H9 (cell line): Measurements from ENCODE around the gene WDR81. TPM values are rescaled to one million over a fixed set of nuclear protein-coding genes. Genes with fewer than 3 reads are reported as not detected.

Experiments used
- DNase-seq: peaks from one replicate; pipeline ENCODE4 v3.0.0-alpha.2; 2017
- H2AFZ ChIP-seq: one replicate; pipeline ENCODE4 v1.6.1; 2013; ENCODE audit warnings: mild to moderate bottlenecking, low read length, control low read depth, moderate library complexity
- H2AK5ac ChIP-seq: 2 replicates; pipeline ENCODE4 v1.6.1; 2013; ENCODE audit warnings: low read length, control low read depth, mixed read lengths; ENCODE audit not compliant: insufficient read length
- H2BK120ac ChIP-seq: one replicate; pipeline ENCODE4 v1.6.1; 2013; ENCODE audit warnings: low read depth, mild to moderate bottlenecking, low read length, control low read depth, inconsistent platforms; ENCODE audit not compliant: poor library complexity, severe bottlenecking
- H2BK12ac ChIP-seq: 2 replicates; pipeline ENCODE4 v1.6.1; 2013; ENCODE audit warnings: low read length, control low read depth, mixed read lengths, low read depth; ENCODE audit not compliant: insufficient read length
- H2BK15ac ChIP-seq: 2 replicates; pipeline ENCODE4 v1.6.1; 2013; ENCODE audit warnings: low read depth, low read length, control low read depth
- H2BK20ac ChIP-seq: one replicate; pipeline ENCODE4 v1.6.1; 2013; ENCODE audit warnings: low read depth, mild to moderate bottlenecking, low read length, control low read depth, inconsistent platforms; ENCODE audit not compliant: poor library complexity, severe bottlenecking
- H2BK5ac ChIP-seq: 2 replicates; pipeline ENCODE4 v1.6.1; 2013; ENCODE audit warnings: low read length, control low read depth, mixed read lengths; ENCODE audit not compliant: insufficient read length
- H3K14ac ChIP-seq: 2 replicates; pipeline ENCODE4 v1.6.1; 2013; ENCODE audit warnings: low read length, control low read depth; ENCODE audit not compliant: insufficient read depth
- H3K18ac ChIP-seq: 2 replicates; pipeline ENCODE4 v1.6.1; 2013; ENCODE audit warnings: low read depth, mild to moderate bottlenecking, mixed read lengths, low read length, control low read depth; ENCODE audit not compliant: insufficient read length
- H3K23ac ChIP-seq: 2 replicates; pipeline ENCODE4 v1.6.1; 2013; ENCODE audit warnings: low read length, control low read depth, mixed read lengths, low read depth; ENCODE audit not compliant: insufficient read length
- H3K23me2 ChIP-seq: 2 replicates; pipeline ENCODE4 v1.6.1; 2013; ENCODE audit warnings: low read depth, mild to moderate bottlenecking, mixed read lengths, low read length, control low read depth; ENCODE audit not compliant: insufficient read length, poor library complexity, severe bottlenecking
- H3K27ac ChIP-seq: 2 replicates; pipeline ENCODE4 v1.5.1; 2013; ENCODE audit warnings: low read length, control low read depth, mixed read lengths, low read depth; ENCODE audit not compliant: insufficient read length
- H3K27me3 ChIP-seq: 2 replicates; pipeline ENCODE4 v1.6.1; 2013; ENCODE audit warnings: low read length, control low read depth, inconsistent platforms; ENCODE audit not compliant: insufficient read depth
- H3K4ac ChIP-seq: 2 replicates; pipeline ENCODE4 v1.6.1; 2013; ENCODE audit warnings: low read depth, mild to moderate bottlenecking, control low read depth, inconsistent platforms, low read length, moderate library complexity
- H3K4me1 ChIP-seq: 2 replicates; pipeline ENCODE4 v1.6.1; 2013; ENCODE audit warnings: low read length, control low read depth, inconsistent platforms; ENCODE audit not compliant: insufficient read depth
- H3K4me2 ChIP-seq: 2 replicates; pipeline ENCODE4 v1.6.1; 2013; ENCODE audit warnings: low read length, control low read depth, mixed read lengths; ENCODE audit not compliant: insufficient read length, insufficient read depth
- H3K56ac ChIP-seq: 2 replicates; pipeline ENCODE4 v1.6.1; 2013; ENCODE audit warnings: low read depth, mild to moderate bottlenecking, mixed read lengths, low read length, control low read depth; ENCODE audit not compliant: insufficient read length
- H3K79me1 ChIP-seq: 2 replicates; pipeline ENCODE4 v1.6.1; 2013; ENCODE audit warnings: low read depth, mild to moderate bottlenecking, moderate library complexity, low read length, control low read depth, inconsistent platforms; ENCODE audit not compliant: insufficient read depth, poor library complexity, severe bottlenecking
- H3K79me2 ChIP-seq: 2 replicates; pipeline ENCODE4 v1.6.1; 2013; ENCODE audit warnings: low read length, control low read depth, inconsistent platforms; ENCODE audit not compliant: insufficient read depth
- H3K9ac ChIP-seq: 2 replicates; pipeline ENCODE4 v1.6.1; 2013; ENCODE audit warnings: low read length, control low read depth, mixed read lengths; ENCODE audit not compliant: insufficient read length; ENCODE audit errors: extremely low read depth
- H3K9me3 ChIP-seq: one replicate; pipeline ENCODE4 v1.6.1; 2013; ENCODE audit warnings: low read depth, low read length, inconsistent platforms; ENCODE audit not compliant: control insufficient read depth
- H3T11ph ChIP-seq: one replicate; pipeline ENCODE4 v1.6.1; 2013; ENCODE audit warnings: mild to moderate bottlenecking, low read length, control low read depth, inconsistent platforms
- H4K20me1 ChIP-seq: one replicate; pipeline ENCODE4 v1.6.1; 2013; ENCODE audit not compliant: control insufficient read depth, insufficient read length, insufficient read depth
- H4K5ac ChIP-seq: 2 replicates; pipeline ENCODE4 v1.6.1; 2013; ENCODE audit warnings: low read depth, mild to moderate bottlenecking, mixed read lengths, low read length, control low read depth; ENCODE audit not compliant: insufficient read length
- H4K8ac ChIP-seq: replicated peaks from 2 replicates; pipeline ENCODE4 v1.6.1; 2013; ENCODE audit warnings: low read length, control low read depth, mixed read lengths, low read depth; ENCODE audit not compliant: insufficient read length
- H4K91ac ChIP-seq: 2 replicates; pipeline ENCODE4 v1.6.1; 2013; ENCODE audit warnings: low read depth, mild to moderate bottlenecking, moderate library complexity, mixed read lengths, low read length, control low read depth; ENCODE audit not compliant: insufficient read length
- H3K27ac Mint-ChIP-seq, 3 experiments: 2 replicates in 2 of 3; 3 replicates in 1 of 3; pipeline ENCODE4 v1.8.0; 2020 to 2021; ENCODE audit warnings: mixed read lengths in 3 of 3, mild to moderate bottlenecking in 1 of 3, moderate library complexity in 1 of 3
- H3K27me3 Mint-ChIP-seq: 2 replicates; pipeline ENCODE4 v1.8.0; 2021; ENCODE audit warnings: low read depth, mild to moderate bottlenecking, moderate library complexity, mixed read lengths
- H3K36me3 Mint-ChIP-seq, 3 experiments: 2 replicates in 2 of 3; 3 replicates in 1 of 3; pipeline ENCODE4 v1.8.0; 2020 to 2021; ENCODE audit warnings: low read depth in 3 of 3, mixed read lengths in 3 of 3; ENCODE audit not compliant: insufficient read depth in 1 of 3
- H3K4me1 Mint-ChIP-seq, 2 experiments: 2 replicates each; pipeline ENCODE4 v1.8.0; 2020; ENCODE audit warnings: mixed read lengths in 2 of 2
- H3K4me3 Mint-ChIP-seq, 2 experiments: 2 replicates in 1 of 2; 3 replicates in 1 of 2; pipeline ENCODE4 v1.8.0; 2020 to 2021; ENCODE audit warnings: mild to moderate bottlenecking in 2 of 2, mixed read lengths in 2 of 2, moderate library complexity in 1 of 2
- H3K9me3 Mint-ChIP-seq, 2 experiments: 2 replicates in 1 of 2; 3 replicates in 1 of 2; pipeline ENCODE4 v1.8.0; 2020; ENCODE audit warnings: mild to moderate bottlenecking in 2 of 2, mixed read lengths in 2 of 2, moderate library complexity in 1 of 2
- WGBS: extraction: QIAGEN DNeasy Blood & Tissue Kit; methylation state at CpG from one replicate; pipeline ENCODE4 v1.1.7; 2013; ENCODE audit warnings: missing lambda C conversion rate, low lambda C conversion rate, mixed read lengths; ENCODE audit not compliant: insufficient read length; ENCODE audit errors: extremely low coverage; 5-methylcytosine and 5-hydroxymethylcytosine counted together
- total RNA-seq: library from RNA; stranded (reverse); gene quantifications from 2 replicates; pipeline ENCODE4 v1.2.1, GENCODE V29; 2021
- TF ChIP-seq, protein P1 (sequence below): fragments of 200-600 bp; sonication (generic); conservative IDR thresholded peaks from 3 replicates; pipeline ENCODE4 v1.8.0; 2021; ENCODE audit warnings: antibody characterized with exemption, mild to moderate bottlenecking

WDR81 gene
- total RNA-seq, 1 experiment from 2014 or later: 20.2 TPM

DNA sequence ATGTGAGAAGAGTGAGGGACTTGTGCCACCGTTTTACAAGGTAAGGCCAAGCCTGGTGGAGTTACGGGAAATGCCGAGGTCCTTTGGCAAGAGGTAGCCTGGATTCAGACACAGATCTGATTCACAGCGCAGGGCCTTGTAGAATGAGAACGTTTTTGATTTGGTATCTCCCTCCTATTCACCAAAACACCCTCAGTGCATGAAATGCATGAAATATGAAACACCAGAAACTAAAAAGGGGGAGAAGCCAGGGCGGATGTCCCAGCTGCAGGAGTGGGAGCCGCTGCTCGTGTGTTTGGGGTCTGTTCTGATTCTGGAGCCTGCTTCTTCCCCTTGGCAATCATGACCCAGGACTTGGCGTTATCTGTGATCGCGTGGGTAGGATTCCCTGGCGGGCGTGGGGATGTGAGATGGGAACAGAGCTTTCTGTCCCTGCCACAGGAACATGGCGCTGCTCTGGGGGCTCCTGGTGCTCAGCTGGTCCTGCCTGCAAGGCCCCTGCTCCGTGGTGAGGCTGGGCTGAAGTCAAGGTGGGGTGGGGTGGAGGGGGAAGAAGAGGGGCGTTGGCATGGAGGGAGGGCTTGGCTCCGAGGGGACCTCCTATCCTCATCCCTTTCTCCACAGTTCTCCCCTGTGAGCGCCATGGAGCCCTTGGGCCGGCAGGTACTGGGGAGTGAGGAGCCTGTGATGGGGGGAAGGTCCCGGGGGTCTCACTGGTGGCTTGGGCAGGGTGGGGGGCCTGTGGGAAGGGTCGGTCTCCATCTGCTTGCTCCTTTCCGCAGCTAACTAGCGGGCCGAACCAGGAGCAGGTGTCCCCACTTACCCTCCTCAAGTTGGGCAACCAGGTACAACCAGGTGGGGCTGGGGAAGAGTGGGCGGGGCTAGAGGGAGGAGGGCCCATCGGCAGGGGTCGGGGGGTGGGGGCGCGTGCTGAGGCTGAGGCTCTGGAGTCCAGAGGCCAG is 20.3 kb downstream of the WDR81 start:
- H3K9me3 ChIP-seq: no peaks in the 10 kb centered on the region
- H2BK20ac ChIP-seq: no peak overlapping the region
- no peak overlapping the region for H4K91ac ChIP-seq
- H3T11ph ChIP-seq: no peak overlapping the region
- no peak overlapping the region for H3K23ac ChIP-seq
- no peak overlapping the region for H3K4ac ChIP-seq
- TF ChIP-seq, protein P1, sequence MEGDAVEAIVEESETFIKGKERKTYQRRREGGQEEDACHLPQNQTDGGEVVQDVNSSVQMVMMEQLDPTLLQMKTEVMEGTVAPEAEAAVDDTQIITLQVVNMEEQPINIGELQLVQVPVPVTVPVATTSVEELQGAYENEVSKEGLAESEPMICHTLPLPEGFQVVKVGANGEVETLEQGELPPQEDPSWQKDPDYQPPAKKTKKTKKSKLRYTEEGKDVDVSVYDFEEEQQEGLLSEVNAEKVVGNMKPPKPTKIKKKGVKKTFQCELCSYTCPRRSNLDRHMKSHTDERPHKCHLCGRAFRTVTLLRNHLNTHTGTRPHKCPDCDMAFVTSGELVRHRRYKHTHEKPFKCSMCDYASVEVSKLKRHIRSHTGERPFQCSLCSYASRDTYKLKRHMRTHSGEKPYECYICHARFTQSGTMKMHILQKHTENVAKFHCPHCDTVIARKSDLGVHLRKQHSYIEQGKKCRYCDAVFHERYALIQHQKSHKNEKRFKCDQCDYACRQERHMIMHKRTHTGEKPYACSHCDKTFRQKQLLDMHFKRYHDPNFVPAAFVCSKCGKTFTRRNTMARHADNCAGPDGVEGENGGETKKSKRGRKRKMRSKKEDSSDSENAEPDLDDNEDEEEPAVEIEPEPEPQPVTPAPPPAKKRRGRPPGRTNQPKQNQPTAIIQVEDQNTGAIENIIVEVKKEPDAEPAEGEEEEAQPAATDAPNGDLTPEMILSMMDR: no peak
- no peak overlapping the region for H3K4me2 ChIP-seq
- H2BK12ac ChIP-seq: no peak overlapping the region
- Mint-ChIP-seq H3K27me3 (peaks cover 1% of the 10 kb centered on the region; the same call in 1 of the 2 replicates), H3K9me3 (peaks cover 0 to 11% of the 10 kb centered on the region in 2 experiments; a peak in 1 of 5 replicates), H3K27ac (no peak overlapping the region), H3K4me1 (peaks cover 4 to 6% of the 10 kb centered on the region in 2 experiments; a peak in 3 of 4 replicates), H3K4me3 (no peak overlapping the region), H3K36me3 (no peaks in the 10 kb centered on the region)
- no peaks in the 10 kb centered on the region for H4K20me1 ChIP-seq
- no peak overlapping the region for H2BK5ac ChIP-seq
- DNase-seq: no peak
- no peak overlapping the region for H4K8ac ChIP-seq
- H2AFZ ChIP-seq: no peak overlapping the region
- H2BK120ac ChIP-seq: no peak overlapping the region
- no peak overlapping the region for H3K18ac ChIP-seq
- H3K23me2 ChIP-seq: no peaks in the 10 kb centered on the region
- no peak overlapping the region for H3K56ac ChIP-seq
- no peak overlapping the region for H3K14ac ChIP-seq
- no peak overlapping the region for H2BK15ac ChIP-seq
- H3K27me3 ChIP-seq: no peaks in the 10 kb centered on the region
- no peak overlapping the region for H4K5ac ChIP-seq
- H3K27ac ChIP-seq: no peak overlapping the region
- WGBS: no CpG with 5 or more reads among the region's 29 CpGs
- H3K79me2 ChIP-seq: no peaks in the 10 kb centered on the region
- no peak overlapping the region for H3K9ac ChIP-seq
- H3K4me1 ChIP-seq: no peaks in the 10 kb centered on the region
- no peaks in the 10 kb centered on the region for H3K79me1 ChIP-seq
- no peak overlapping the region for H2AK5ac ChIP-seq
